Stomach (tissue), 4 donors: ENCODE measurements around the gene PPP1R1A.

Experiments used
- EP300 ChIP-seq: sonication (generic); formaldehyde crosslinking; IDR thresholded peaks from one replicate; pipeline ENCODE4 v1.6.1; 2017; ENCODE audit warnings: antibody characterized with exemption
- POLR2A ChIP-seq, 4 donors: fragments of 450-650 bp; IDR thresholded peaks; one replicate each; pipeline ENCODE4 v1.6.1; 2016; ENCODE audit warnings: antibody characterized with exemption in 4 of 4, control low read depth in 2 of 4, mild to moderate bottlenecking in 1 of 4, moderate library complexity in 1 of 4
- POLR2AphosphoS5 ChIP-seq, 3 donors: sonication (generic); formaldehyde crosslinking; IDR thresholded peaks; one replicate each; pipeline ENCODE4 v1.6.1; 2016; ENCODE audit warnings: antibody characterized with exemption in 3 of 3
- TF ChIP-seq, protein P1 (sequence below), 7 experiments: fragments of 450-650 bp in 4 of 7; fragments of 200-600 bp in 3 of 7; sonication (generic) in 3 of 7; IDR thresholded peaks; one replicate each; pipeline ENCODE4 v1.5.1; 2016 to 2019; ENCODE audit warnings: antibody characterized with exemption in 7 of 7, control low read depth in 2 of 7, mild to moderate bottlenecking in 1 of 7

DNA sequence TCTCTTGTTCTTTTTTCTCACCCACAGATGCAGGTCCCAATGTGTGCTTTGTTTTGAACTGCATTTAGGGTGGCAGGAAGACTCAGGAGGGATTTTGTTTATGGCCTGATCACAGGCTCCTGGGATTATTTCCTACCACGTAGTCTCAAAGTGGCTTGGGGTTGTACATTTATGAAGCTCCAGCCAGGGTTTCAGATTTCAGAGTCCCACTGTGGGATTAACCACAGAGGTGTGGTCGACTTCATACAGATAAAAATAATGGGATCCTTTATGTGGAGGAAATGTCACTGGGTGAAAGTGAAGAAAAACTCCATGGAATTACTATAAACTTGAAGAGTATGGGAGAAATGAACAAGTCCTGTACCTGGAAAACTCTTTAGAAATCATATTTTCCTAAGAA, 14.2 kb upstream of the PPP1R1A start:
- TF ChIP-seq POLR2AphosphoS5 (IDR thresholded peaks at IDR 0.05) (no peak), POLR2A (IDR thresholded peaks at IDR 0.05) (no peak), EP300 (no peak)
- TF ChIP-seq, protein P1, sequence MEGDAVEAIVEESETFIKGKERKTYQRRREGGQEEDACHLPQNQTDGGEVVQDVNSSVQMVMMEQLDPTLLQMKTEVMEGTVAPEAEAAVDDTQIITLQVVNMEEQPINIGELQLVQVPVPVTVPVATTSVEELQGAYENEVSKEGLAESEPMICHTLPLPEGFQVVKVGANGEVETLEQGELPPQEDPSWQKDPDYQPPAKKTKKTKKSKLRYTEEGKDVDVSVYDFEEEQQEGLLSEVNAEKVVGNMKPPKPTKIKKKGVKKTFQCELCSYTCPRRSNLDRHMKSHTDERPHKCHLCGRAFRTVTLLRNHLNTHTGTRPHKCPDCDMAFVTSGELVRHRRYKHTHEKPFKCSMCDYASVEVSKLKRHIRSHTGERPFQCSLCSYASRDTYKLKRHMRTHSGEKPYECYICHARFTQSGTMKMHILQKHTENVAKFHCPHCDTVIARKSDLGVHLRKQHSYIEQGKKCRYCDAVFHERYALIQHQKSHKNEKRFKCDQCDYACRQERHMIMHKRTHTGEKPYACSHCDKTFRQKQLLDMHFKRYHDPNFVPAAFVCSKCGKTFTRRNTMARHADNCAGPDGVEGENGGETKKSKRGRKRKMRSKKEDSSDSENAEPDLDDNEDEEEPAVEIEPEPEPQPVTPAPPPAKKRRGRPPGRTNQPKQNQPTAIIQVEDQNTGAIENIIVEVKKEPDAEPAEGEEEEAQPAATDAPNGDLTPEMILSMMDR (IDR thresholded peaks at IDR 0.05) = no peak
